Stimulated activated CD4-positive, alpha-beta T cell treated with anti-CD3 and anti-CD28 coated beads, Interleukin-15, amount 100 ng/mL, for 24 hours (primary cell): Measurements from ENCODE around the gene DIO2.

Experiments used
- DNase-seq: peaks from one replicate; pipeline ENCODE4 v3.0.0-alpha.2; 2020

Gene DIO2

DNA sequence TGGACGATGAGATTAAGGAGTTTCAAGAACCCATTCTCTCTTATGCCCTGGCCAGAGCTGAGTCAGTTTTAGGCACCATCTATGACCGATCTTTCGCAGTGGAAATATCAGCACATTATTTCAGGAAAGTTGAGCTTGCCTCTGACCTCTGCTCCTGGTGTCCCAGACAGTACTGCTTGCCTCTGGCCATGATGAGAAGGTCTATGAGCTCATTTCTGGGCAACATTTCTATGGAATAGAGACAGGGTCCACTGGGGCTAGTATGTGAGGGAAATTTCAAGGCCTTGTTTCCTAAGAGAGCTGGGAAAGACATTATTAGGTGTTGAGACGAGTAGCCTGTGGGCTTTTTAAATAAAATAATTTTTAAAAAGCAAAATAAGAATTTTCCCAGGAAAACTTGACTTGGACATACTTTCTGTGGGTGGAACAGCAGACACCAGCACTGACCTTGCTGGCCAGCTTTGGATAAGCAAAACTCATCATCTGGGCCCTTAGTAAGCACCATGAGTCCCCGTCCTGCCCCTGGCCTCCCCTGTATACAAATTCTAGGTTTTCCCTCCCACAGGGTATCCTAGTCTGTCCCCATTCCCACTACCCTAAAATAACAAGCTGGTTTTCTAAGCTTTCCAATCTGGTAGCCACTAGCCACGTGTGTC lies 43.4 kb downstream of the DIO2 start:
- no peak for DNase-seq

GRCh38 chr14:80164991-80165721 lies 46.1 kb downstream of the DIO2 start:
- no peak for DNase-seq

GRCh38 chr14:80152763-80153162 lies 58.5 kb downstream of the DIO2 start:
- DNase-seq, result no peak

- DNase-seq, result no peak
These were observed 59.1 kb downstream of the DIO2 start for GRCh38 chr14:80152166-80152565.

- no peak for DNase-seq
These were observed 61.0 kb downstream of the DIO2 start for GRCh38 chr14:80150301-80150700.
